ENCODE results near the gene COL20A1. TPM values are rescaled to one million over a fixed set of nuclear protein-coding genes. Genes with fewer than 3 reads are reported as not detected.

Gene COL20A1
- total and polyA plus RNA-seq, 2 of the 13 experiments (the other 11 are each of a cell fraction or from before 2014, with no cell fraction given), result not detected

DNA sequence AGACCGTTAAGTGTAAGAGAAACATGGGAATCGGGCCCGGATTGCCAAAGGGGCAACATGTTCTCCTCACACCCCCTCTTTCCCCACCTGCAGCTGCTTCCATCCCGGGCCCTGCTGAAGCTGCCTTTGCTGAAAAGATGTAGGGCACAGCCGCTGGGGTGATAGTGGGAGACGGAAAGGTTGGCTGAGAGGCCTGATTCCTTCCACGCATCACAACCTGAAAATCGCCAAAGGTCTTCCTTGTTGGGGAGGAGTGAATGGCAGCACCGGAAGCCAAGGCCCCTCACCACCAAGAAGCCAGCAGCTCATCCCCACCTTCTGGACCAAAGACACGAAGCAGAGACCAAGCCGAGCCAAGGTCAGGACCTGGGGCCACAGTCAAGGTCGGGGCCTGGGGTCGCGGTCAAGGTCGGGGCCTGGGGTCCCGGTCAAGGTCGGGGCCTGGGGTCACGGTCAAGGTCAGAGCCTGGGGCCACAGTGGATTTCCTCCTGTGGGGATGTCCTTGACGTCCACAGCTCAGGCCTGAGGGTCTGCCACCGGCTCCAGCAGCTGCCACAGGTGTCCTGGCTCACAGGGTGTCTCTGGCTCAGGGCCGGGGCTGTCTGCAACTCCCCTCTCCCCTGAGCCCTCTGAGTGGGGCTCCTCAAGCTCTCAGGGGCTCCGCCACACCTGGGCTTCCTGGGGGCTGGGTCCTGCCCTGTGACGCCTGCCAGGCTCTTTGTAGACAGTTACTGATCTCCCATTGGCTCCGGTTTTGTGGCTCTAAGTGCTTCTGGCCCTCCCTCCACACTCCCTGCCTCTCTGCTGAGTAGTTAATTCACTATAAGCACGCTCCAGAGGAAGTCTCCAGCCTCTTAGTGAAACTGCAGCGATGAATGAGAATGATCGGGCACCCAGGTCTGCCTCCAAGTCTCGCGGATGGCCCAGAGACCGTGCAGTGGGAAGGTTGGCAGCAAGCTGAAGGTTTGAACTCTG lies 73.7 kb downstream of the COL20A1 start (continued):
- TF ChIP-seq, protein P1, sequence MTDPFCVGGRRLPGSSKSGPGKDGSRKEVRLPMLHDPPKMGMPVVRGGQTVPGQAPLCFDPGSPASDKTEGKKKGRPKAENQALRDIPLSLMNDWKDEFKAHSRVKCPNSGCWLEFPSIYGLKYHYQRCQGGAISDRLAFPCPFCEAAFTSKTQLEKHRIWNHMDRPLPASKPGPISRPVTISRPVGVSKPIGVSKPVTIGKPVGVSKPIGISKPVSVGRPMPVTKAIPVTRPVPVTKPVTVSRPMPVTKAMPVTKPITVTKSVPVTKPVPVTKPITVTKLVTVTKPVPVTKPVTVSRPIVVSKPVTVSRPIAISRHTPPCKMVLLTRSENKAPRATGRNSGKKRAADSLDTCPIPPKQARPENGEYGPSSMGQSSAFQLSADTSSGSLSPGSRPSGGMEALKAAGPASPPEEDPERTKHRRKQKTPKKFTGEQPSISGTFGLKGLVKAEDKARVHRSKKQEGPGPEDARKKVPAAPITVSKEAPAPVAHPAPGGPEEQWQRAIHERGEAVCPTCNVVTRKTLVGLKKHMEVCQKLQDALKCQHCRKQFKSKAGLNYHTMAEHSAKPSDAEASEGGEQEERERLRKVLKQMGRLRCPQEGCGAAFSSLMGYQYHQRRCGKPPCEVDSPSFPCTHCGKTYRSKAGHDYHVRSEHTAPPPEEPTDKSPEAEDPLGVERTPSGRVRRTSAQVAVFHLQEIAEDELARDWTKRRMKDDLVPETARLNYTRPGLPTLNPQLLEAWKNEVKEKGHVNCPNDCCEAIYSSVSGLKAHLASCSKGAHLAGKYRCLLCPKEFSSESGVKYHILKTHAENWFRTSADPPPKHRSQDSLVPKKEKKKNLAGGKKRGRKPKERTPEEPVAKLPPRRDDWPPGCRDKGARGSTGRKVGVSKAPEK (CRISPR knock-in tag; IDR thresholded peaks at IDR 0.05; ENCODE audit: borderline replicate concordance), result no peak
- TF ChIP-seq, protein P2, sequence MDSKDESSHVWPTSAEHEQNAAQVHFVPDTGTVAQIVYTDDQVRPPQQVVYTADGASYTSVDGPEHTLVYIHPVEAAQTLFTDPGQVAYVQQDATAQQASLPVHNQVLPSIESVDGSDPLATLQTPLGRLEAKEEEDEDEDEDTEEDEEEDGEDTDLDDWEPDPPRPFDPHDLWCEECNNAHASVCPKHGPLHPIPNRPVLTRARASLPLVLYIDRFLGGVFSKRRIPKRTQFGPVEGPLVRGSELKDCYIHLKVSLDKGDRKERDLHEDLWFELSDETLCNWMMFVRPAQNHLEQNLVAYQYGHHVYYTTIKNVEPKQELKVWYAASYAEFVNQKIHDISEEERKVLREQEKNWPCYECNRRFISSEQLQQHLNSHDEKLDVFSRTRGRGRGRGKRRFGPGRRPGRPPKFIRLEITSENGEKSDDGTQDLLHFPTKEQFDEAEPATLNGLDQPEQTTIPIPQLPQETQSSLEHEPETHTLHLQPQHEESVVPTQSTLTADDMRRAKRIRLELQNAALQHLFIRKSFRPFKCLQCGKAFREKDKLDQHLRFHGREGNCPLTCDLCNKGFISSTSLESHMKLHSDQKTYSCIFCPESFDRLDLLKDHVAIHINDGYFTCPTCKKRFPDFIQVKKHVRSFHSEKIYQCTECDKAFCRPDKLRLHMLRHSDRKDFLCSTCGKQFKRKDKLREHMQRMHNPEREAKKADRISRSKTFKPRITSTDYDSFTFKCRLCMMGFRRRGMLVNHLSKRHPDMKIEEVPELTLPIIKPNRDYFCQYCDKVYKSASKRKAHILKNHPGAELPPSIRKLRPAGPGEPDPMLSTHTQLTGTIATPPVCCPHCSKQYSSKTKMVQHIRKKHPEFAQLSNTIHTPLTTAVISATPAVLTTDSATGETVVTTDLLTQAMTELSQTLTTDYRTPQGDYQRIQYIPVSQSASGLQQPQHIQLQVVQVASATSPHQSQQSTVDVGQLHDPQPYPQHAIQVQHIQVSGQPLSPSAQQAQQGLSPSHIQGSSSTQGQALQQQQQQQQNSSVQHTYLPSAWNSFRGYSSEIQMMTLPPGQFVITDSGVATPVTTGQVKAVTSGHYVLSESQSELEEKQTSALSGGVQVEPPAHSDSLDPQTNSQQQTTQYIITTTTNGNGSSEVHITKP (CRISPR knock-in tag; IDR thresholded peaks at IDR 0.05; ENCODE audit: low read depth), result no peak
- TF ChIP-seq NR2C2 (CRISPR knock-in tag; IDR thresholded peaks at IDR 0.05; ENCODE audit: borderline replicate concordance) (peak; percentile 76), ZNF484 (CRISPR knock-in tag; IDR thresholded peaks at IDR 0.05; ENCODE audit: borderline replicate concordance, low read depth) (no peak), ZZZ3 (CRISPR knock-in tag; IDR thresholded peaks at IDR 0.05; ENCODE audit: borderline replicate concordance) (no peak), ZNF350 (CRISPR knock-in tag; IDR thresholded peaks at IDR 0.05; ENCODE audit: borderline replicate concordance, low read depth) (no peak), MTA3 (CRISPR knock-in tag; IDR thresholded peaks at IDR 0.05) (no peak), ZFX (CRISPR knock-in tag; IDR thresholded peaks at IDR 0.05; ENCODE audit: low read depth) (no peak), SIN3A (IDR thresholded peaks at IDR 0.05; ENCODE audit: borderline replicate concordance, low read depth, low read length) (no peak), ESRRA (CRISPR knock-in tag; IDR thresholded peaks at IDR 0.05; ENCODE audit: low read depth) (peak; percentile 88), ZNF598 (CRISPR knock-in tag; IDR thresholded peaks at IDR 0.05; ENCODE audit: borderline replicate concordance) (no peak), RXRA (CRISPR knock-in tag; IDR thresholded peaks at IDR 0.05) (peak; percentile 86), ZBTB7A (CRISPR knock-in tag; IDR thresholded peaks at IDR 0.05) (no peak)
- TF ChIP-seq, protein P3, sequence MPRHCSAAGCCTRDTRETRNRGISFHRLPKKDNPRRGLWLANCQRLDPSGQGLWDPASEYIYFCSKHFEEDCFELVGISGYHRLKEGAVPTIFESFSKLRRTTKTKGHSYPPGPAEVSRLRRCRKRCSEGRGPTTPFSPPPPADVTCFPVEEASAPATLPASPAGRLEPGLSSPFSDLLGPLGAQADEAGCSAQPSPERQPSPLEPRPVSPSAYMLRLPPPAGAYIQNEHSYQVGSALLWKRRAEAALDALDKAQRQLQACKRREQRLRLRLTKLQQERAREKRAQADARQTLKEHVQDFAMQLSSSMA (CRISPR knock-in tag; IDR thresholded peaks at IDR 0.05), result no peak
- TF ChIP-seq, protein P4, sequence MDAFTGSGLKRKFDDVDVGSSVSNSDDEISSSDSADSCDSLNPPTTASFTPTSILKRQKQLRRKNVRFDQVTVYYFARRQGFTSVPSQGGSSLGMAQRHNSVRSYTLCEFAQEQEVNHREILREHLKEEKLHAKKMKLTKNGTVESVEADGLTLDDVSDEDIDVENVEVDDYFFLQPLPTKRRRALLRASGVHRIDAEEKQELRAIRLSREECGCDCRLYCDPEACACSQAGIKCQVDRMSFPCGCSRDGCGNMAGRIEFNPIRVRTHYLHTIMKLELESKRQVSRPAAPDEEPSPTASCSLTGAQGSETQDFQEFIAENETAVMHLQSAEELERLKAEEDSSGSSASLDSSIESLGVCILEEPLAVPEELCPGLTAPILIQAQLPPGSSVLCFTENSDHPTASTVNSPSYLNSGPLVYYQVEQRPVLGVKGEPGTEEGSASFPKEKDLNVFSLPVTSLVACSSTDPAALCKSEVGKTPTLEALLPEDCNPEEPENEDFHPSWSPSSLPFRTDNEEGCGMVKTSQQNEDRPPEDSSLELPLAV (CRISPR knock-in tag; conservative IDR thresholded peaks at IDR 0.05; ENCODE audit: low read depth), result no peak
- TF ChIP-seq, protein P5, sequence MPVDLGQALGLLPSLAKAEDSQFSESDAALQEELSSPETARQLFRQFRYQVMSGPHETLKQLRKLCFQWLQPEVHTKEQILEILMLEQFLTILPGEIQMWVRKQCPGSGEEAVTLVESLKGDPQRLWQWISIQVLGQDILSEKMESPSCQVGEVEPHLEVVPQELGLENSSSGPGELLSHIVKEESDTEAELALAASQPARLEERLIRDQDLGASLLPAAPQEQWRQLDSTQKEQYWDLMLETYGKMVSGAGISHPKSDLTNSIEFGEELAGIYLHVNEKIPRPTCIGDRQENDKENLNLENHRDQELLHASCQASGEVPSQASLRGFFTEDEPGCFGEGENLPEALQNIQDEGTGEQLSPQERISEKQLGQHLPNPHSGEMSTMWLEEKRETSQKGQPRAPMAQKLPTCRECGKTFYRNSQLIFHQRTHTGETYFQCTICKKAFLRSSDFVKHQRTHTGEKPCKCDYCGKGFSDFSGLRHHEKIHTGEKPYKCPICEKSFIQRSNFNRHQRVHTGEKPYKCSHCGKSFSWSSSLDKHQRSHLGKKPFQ (CRISPR knock-in tag; IDR thresholded peaks at IDR 0.05; ENCODE audit: insufficient replicate concordance), result no peak
